Endothelial cell of umbilical vein (primary cell): Measurements from ENCODE around the gene RMND5B. TPM values are rescaled to one million over a fixed set of nuclear protein-coding genes. Genes with fewer than 3 reads are reported as not detected.

Experiments used
- BruUV-seq: library from RNA; stranded (reverse); fragments of 400-500 nt; replicated peaks from 2 replicates; lab custom pipeline; 2021; lab: Mats Ljungman, UMichigan
- CTCF ChIA-PET: fragments of 300-600, 350-600 bp; sonication (Branson Sonifier 250); formaldehyde crosslinking; loops from one replicate; lab custom pipeline; 2021; ENCODE audit warnings: antibody characterized with exemption, inconsistent platforms; lab: Charles Lee
- POLR2A ChIA-PET: fragments of 300-600, 350-600 bp; sonication (Branson Sonifier 250); formaldehyde crosslinking; loops from one replicate; lab custom pipeline; 2021; ENCODE audit warnings: antibody characterized with exemption, inconsistent platforms; lab: Charles Lee
- DNase-seq: peaks from one replicate; pipeline ENCODE4 v3.0.0-alpha.2; 2011; ENCODE audit warnings: low read depth, low spot score
- FAIRE-seq: peaks from 2 replicates; lab custom pipeline; 2011; peaks lifted over from hg19 to GRCh38; lab: Jason Lieb, UNC
- H2AFZ ChIP-seq: 2 replicates; pipeline ENCODE4 v1.6.0; 2012; ENCODE audit warnings: low read depth, low read length, control low read depth, inconsistent platforms
- H3K27ac ChIP-seq: 2 replicates; pipeline ENCODE4 v1.5.1; 2011; ENCODE audit warnings: low read depth, mild to moderate bottlenecking, control low read depth, low read length, moderate library complexity; ENCODE audit not compliant: insufficient read depth
- H3K27me3 ChIP-seq, 2 experiments: 2 replicates each; pipeline versions ENCODE4 v1.6.0 to v1.6.1; 2011; ENCODE audit warnings: low read length in 2 of 2, mixed read lengths in 1 of 2; ENCODE audit not compliant: control insufficient read depth in 2 of 2, insufficient read depth in 2 of 2
- H3K36me3 ChIP-seq, 2 experiments: 2 replicates in 1 of 2; 3 replicates in 1 of 2; pipeline ENCODE4 v1.5.1; 2011; ENCODE audit warnings: low read length in 2 of 2, mild to moderate bottlenecking in 1 of 2, moderate library complexity in 1 of 2; ENCODE audit not compliant: control insufficient read depth in 2 of 2, insufficient read depth in 2 of 2; ENCODE audit errors: extremely low read depth in 1 of 2
- H3K4me1 ChIP-seq: 3 replicates; pipeline ENCODE4 v1.5.1; 2011; ENCODE audit warnings: mild to moderate bottlenecking, low read length; ENCODE audit not compliant: control insufficient read depth, insufficient read depth; ENCODE audit errors: extremely low read depth
- H3K4me2 ChIP-seq: 2 replicates; pipeline ENCODE4 v1.6.1; 2011; ENCODE audit warnings: low read length, control low read depth, mixed read lengths; ENCODE audit not compliant: insufficient read depth
- H3K4me3 ChIP-seq, 3 experiments: fragments of 200-600 bp in 1 of 3; sonication (generic), shearing (Covaris generic) in 1 of 3; replicated peaks in 1 of 3; 2 replicates each; pipeline ENCODE4 v1.5.1; 2011 to 2016; ENCODE audit warnings: control low read depth in 3 of 3, low read length in 3 of 3, mild to moderate bottlenecking in 2 of 3, inconsistent platforms in 1 of 3, low read depth in 1 of 3, moderate library complexity in 1 of 3; ENCODE audit not compliant: insufficient read depth in 1 of 3
- H3K79me2 ChIP-seq: 2 replicates; pipeline ENCODE4 v1.6.0; 2012; ENCODE audit warnings: low read length, inconsistent platforms; ENCODE audit not compliant: control insufficient read depth, insufficient read depth
- H3K9ac ChIP-seq: replicated peaks from 2 replicates; pipeline ENCODE3; 2011; ENCODE audit warnings: low read length, control low read depth; ENCODE audit not compliant: insufficient read depth; ENCODE audit errors: extremely low read depth
- H3K9me1 ChIP-seq: replicated peaks from 3 replicates; pipeline ENCODE4 v1.6.0; 2011; ENCODE audit warnings: mild to moderate bottlenecking, low read length; ENCODE audit not compliant: control insufficient read depth, insufficient read depth; ENCODE audit errors: extremely low read depth
- H3K9me3 ChIP-seq: replicated peaks from 2 replicates; pipeline ENCODE4 v1.5.1; 2012; ENCODE audit warnings: low read length, inconsistent platforms; ENCODE audit not compliant: control insufficient read depth, insufficient read depth
- H4K20me1 ChIP-seq: replicated peaks from 2 replicates; pipeline ENCODE3; 2011; ENCODE audit warnings: mild to moderate bottlenecking, low read length; ENCODE audit not compliant: control insufficient read depth, insufficient read depth; ENCODE audit errors: extremely low read depth
- EZH2 ChIP-seq: IDR thresholded peaks from 2 replicates; pipeline ENCODE4 v1.6.1; 2012; ENCODE audit warnings: borderline replicate concordance, low read depth, mild to moderate bottlenecking, moderate library complexity, low read length, inconsistent platforms; ENCODE audit not compliant: severe bottlenecking
- FOS ChIP-seq: IDR thresholded peaks from 2 replicates; pipeline ENCODE4 v1.6.1; 2011; ENCODE audit warnings: mild to moderate bottlenecking, low read length, moderate library complexity, borderline replicate concordance; ENCODE audit not compliant: insufficient read depth
- GATA2 ChIP-seq: IDR thresholded peaks from 2 replicates; pipeline ENCODE4 v1.7.0; 2011; ENCODE audit warnings: low read depth, mild to moderate bottlenecking, moderate library complexity, mixed read lengths, low read length; ENCODE audit not compliant: insufficient read length, insufficient read depth
- JUN ChIP-seq: IDR thresholded peaks from 2 replicates; pipeline ENCODE4 v1.6.1; 2011; ENCODE audit warnings: borderline replicate concordance, low read depth; ENCODE audit not compliant: insufficient read length, insufficient read depth
- MAX ChIP-seq: IDR thresholded peaks from 2 replicates; pipeline ENCODE4 v1.6.1; 2011; ENCODE audit not compliant: insufficient read depth, insufficient read length
- MYC ChIP-seq: IDR thresholded peaks from one replicate; pipeline ENCODE4 v1.6.1; 2011; ENCODE audit warnings: mild to moderate bottlenecking, low read depth, low read length
- POLR2A ChIP-seq: IDR thresholded peaks from 2 replicates; pipeline ENCODE4 v1.6.1; 2012; ENCODE audit warnings: low read depth, mild to moderate bottlenecking, control low read depth, low read length
- POLR2AphosphoS5 ChIP-seq: IDR thresholded peaks from 2 replicates; pipeline ENCODE4 v1.6.1; 2012; ENCODE audit warnings: low read depth, mild to moderate bottlenecking, control low read depth, low read length, moderate library complexity; ENCODE audit not compliant: insufficient read depth
- dilution Hi-C: fragments of 300-500 bp; cut with MboI; formaldehyde crosslinking; loops from one replicate; pipeline ENCODE4 v1.15.0; 2019; ENCODE audit warnings: low sequenced_read_pairs; ENCODE audit not compliant: extremely low pct_ligation_motif_present
- intact Hi-C: fragments of 100-400 bp; cut with micrococcal nuclease; formaldehyde crosslinking; loops from one replicate; pipeline ENCODE4 v1.10.0; 2022
- polyA plus RNA-seq, 4 experiments: library from polyadenylated mRNA; depleted of rRNA in 3 of 4; stranded (reverse) in 3 of 4; unstranded in 1 of 4; fragments of >200 nt; gene quantifications; 2 replicates each; pipeline versions ENCODE4 v1.2.1 to v1.2.3, GENCODE V29; 2011 to 2012; ENCODE audit warnings: missing spikeins in 1 of 4
- total RNA-seq: library from RNA; stranded (reverse); gene quantifications from 2 replicates; pipeline ENCODE4 v1.2.3, GENCODE V29; 2021
- TF ChIP-seq, protein P1 (sequence below), 2 donors: IDR thresholded peaks; 1 replicate in 1 of 2; 2 replicates in 1 of 2; pipeline ENCODE4 v1.5.1; 2011; ENCODE audit warnings: low read length in 2 of 2, mild to moderate bottlenecking in 2 of 2, moderate library complexity in 2 of 2, control low read depth in 1 of 2, inconsistent platforms in 1 of 2, low read depth in 1 of 2; ENCODE audit not compliant: insufficient read depth in 1 of 2; ENCODE audit errors: extremely low read depth in 1 of 2

The RMND5B gene
- total and polyA plus RNA-seq, 2 donors (not counting 3 experiments of a cell fraction or from before 2014, with no cell fraction given), result 38.2 to 40.2 TPM

DNA sequence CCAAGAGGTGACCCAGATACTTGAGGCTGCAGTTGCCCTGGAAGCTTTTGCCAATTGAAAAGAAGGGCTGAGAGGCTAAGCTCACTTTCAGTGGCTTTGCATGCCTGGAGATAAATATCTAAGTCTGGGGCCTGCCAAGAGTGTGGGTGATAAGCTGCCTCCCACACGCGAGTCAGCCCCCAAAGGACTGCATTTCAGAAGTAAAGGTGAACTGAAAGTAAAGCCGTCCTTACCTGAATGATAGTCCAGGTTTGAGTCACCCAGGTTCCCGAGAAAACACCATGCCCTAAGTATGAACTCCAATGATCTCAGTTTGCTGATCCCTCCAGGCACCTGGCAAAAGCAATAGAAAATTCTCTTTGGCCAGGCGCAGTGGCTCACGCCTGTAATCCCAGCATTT is 40.0 kb upstream of the RMND5B start:
- no peaks in the 10 kb centered on the region for H3K9me3 ChIP-seq
- no peak overlapping the region for H3K9ac ChIP-seq
- H3K27me3 ChIP-seq, result peaks cover 0 to 3% of the 10 kb centered on the region in 2 experiments
- H2AFZ ChIP-seq, result no peak overlapping the region
- POLR2A ChIA-PET, result no interaction called here
- dilution Hi-C loops, result no loop called here
- no peaks in the 10 kb centered on the region for H3K79me2 ChIP-seq
- CTCF ChIA-PET, result interaction anchor here (1.4 to 3.2 kb wide), 2 partner anchors 9 to 15 kb away, joined by 6 to 16 read pairs; no protein-coding TSS in a partner anchor
- no peaks in the 10 kb centered on the region for H3K9me1 ChIP-seq
- BruUV-seq, result no TSS peak
- no peak for FAIRE-seq
- no peak for DNase-seq
- intact Hi-C loops, result no loop called here
- no peak overlapping the region for H3K27ac ChIP-seq
- no peak overlapping the region for H3K4me2 ChIP-seq
- no peak for TF ChIP-seq POLR2AphosphoS5
- TF ChIP-seq MAX, result no peak
- TF ChIP-seq, protein P1, sequence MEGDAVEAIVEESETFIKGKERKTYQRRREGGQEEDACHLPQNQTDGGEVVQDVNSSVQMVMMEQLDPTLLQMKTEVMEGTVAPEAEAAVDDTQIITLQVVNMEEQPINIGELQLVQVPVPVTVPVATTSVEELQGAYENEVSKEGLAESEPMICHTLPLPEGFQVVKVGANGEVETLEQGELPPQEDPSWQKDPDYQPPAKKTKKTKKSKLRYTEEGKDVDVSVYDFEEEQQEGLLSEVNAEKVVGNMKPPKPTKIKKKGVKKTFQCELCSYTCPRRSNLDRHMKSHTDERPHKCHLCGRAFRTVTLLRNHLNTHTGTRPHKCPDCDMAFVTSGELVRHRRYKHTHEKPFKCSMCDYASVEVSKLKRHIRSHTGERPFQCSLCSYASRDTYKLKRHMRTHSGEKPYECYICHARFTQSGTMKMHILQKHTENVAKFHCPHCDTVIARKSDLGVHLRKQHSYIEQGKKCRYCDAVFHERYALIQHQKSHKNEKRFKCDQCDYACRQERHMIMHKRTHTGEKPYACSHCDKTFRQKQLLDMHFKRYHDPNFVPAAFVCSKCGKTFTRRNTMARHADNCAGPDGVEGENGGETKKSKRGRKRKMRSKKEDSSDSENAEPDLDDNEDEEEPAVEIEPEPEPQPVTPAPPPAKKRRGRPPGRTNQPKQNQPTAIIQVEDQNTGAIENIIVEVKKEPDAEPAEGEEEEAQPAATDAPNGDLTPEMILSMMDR (IDR thresholded peaks at IDR 0.05; ENCODE audit: extremely low read depth in 1 of 2, insufficient read depth in 1 of 2, low read depth in 1 of 2, low read length in 2 of 2), result no peak
- TF ChIP-seq GATA2, result no peak
- no peak for TF ChIP-seq POLR2A
- TF ChIP-seq FOS, result no peak
- no peak for TF ChIP-seq EZH2
- TF ChIP-seq JUN, result no peak
- no peak for TF ChIP-seq MYC
- H4K20me1 ChIP-seq, result no peaks in the 10 kb centered on the region
- H3K36me3 ChIP-seq, result no peaks in the 10 kb centered on the region
- H3K4me3 ChIP-seq, result no peak overlapping the region
- no peaks in the 10 kb centered on the region for H3K4me1 ChIP-seq
